GM23338 (cell line): ENCODE data around the gene ZEB2. TPM values are rescaled to one million over a fixed set of nuclear protein-coding genes. Genes with fewer than 3 reads are reported as not detected.

Experiments used
- ATAC-seq: fragments of 200-7000 bp; cut with Tn5 transposase; 3 replicates; pipeline ENCODE4 v1.9.1; 2020
- DNase-seq: peaks from one replicate; pipeline ENCODE4 v3.0.0-alpha.2; 2015; ENCODE audit warnings: low spot score
- H2AFZ ChIP-seq: fragments of 200-600 bp; sonication (generic); 2 replicates; pipeline ENCODE4 v1.8.0; 2016; ENCODE audit warnings: antibody characterized with exemption, mild to moderate bottlenecking, moderate library complexity
- H3F3A ChIP-seq: fragments of 200-600 bp; sonication (generic); replicated peaks from 2 replicates; pipeline ENCODE4 v1.8.0; 2017; ENCODE audit warnings: antibody characterized with exemption, mixed run types, low read depth
- H3K27ac ChIP-seq: fragments of 200-600 bp; sonication (generic); 2 replicates; pipeline ENCODE4 v1.6.1; 2016; ENCODE audit warnings: low read depth
- H3K27me3 ChIP-seq: fragments of 200-600 bp; sonication (generic); 2 replicates; pipeline ENCODE4 v1.8.0; 2016; ENCODE audit warnings: mild to moderate bottlenecking, mixed run types, moderate library complexity; ENCODE audit not compliant: insufficient read depth
- H3K36me3 ChIP-seq: fragments of 200-600 bp; sonication (generic); 2 replicates; pipeline ENCODE4 v1.8.0; 2016; ENCODE audit warnings: mild to moderate bottlenecking; ENCODE audit not compliant: insufficient read depth
- H3K4me1 ChIP-seq: fragments of 200-600 bp; sonication (generic); 2 replicates; pipeline ENCODE4 v1.8.0; 2016; ENCODE audit warnings: mild to moderate bottlenecking, moderate library complexity; ENCODE audit not compliant: insufficient read depth
- H3K4me2 ChIP-seq: fragments of 200-600 bp; sonication (generic); 2 replicates; pipeline ENCODE4 v1.7.1; 2017; ENCODE audit warnings: mixed run types
- H3K4me3 ChIP-seq: fragments of 200-600 bp; sonication (generic); 2 replicates; pipeline ENCODE4 v1.6.1; 2016; ENCODE audit warnings: mixed run types
- H3K79me2 ChIP-seq: fragments of 200-600 bp; sonication (generic); replicated peaks from 2 replicates; pipeline ENCODE4 v1.8.0; 2017; ENCODE audit warnings: mild to moderate bottlenecking; ENCODE audit not compliant: insufficient read depth
- H3K9me2 ChIP-seq: fragments of 200-600 bp; sonication (generic); 2 replicates; pipeline ENCODE4 v1.8.0; 2017; ENCODE audit not compliant: insufficient read depth
- H4K20me1 ChIP-seq: fragments of 200-600 bp; sonication (generic); replicated peaks from 2 replicates; pipeline ENCODE4 v1.8.0; 2017; ENCODE audit warnings: mild to moderate bottlenecking; ENCODE audit not compliant: insufficient read depth
- H3K27ac Mint-ChIP-seq: 2 replicates; pipeline ENCODE4 v1.8.0; 2020; ENCODE audit warnings: inconsistent platforms, mild to moderate bottlenecking, moderate library complexity, mixed read lengths
- H3K27me3 Mint-ChIP-seq: 3 replicates; pipeline ENCODE4 v1.8.0; 2022; ENCODE audit warnings: low read depth, mild to moderate bottlenecking, moderate library complexity, mixed read lengths, inconsistent platforms; ENCODE audit not compliant: insufficient read depth, poor library complexity
- H3K36me3 Mint-ChIP-seq: 3 replicates; pipeline ENCODE4 v1.8.0; 2021; ENCODE audit warnings: low read depth, mild to moderate bottlenecking, inconsistent platforms, moderate library complexity, mixed read lengths
- H3K4me1 Mint-ChIP-seq: 3 replicates; pipeline ENCODE4 v1.8.0; 2020; ENCODE audit warnings: mild to moderate bottlenecking, inconsistent platforms, mixed read lengths
- H3K4me3 Mint-ChIP-seq: 3 replicates; pipeline ENCODE4 v1.8.0; 2021; ENCODE audit warnings: moderate library complexity, mild to moderate bottlenecking, inconsistent platforms, mixed read lengths
- H3K9me3 Mint-ChIP-seq: 3 replicates; pipeline ENCODE4 v1.8.0; 2020; ENCODE audit warnings: moderate library complexity, mild to moderate bottlenecking, inconsistent platforms, mixed read lengths
- CREB1 ChIP-seq: fragments of 250-450 bp; sonication (Bioruptor Pico); IDR thresholded peaks from 2 replicates; pipeline ENCODE4 v1.5.0; 2020; ENCODE audit warnings: low read depth, mild to moderate bottlenecking, moderate library complexity
- CTCF ChIP-seq, 2 experiments: fragments of 200-600 bp in 1 of 2; sonication (generic) in 1 of 2; conservative IDR thresholded peaks; 2 replicates each; pipeline versions ENCODE4 v1.5.1 to v1.6.1; 2016 to 2017; ENCODE audit warnings: antibody characterized with exemption in 2 of 2, low read depth in 2 of 2, mild to moderate bottlenecking in 2 of 2, moderate library complexity in 1 of 2
- ETS1 ChIP-seq: IDR thresholded peaks from 2 replicates; pipeline ENCODE4 v1.6.1; 2016; ENCODE audit warnings: antibody characterized with exemption
- EZH2 ChIP-seq: fragments of 200-600 bp; sonication (generic); IDR thresholded peaks from one replicate; pipeline ENCODE4 v1.8.0; 2017; ENCODE audit warnings: antibody characterized with exemption, mild to moderate bottlenecking, low read depth; ENCODE audit not compliant: unreplicated experiment
- EZH2phosphoT487 ChIP-seq: fragments of 200-600 bp; sonication (generic); IDR thresholded peaks from one replicate; pipeline ENCODE4 v1.8.1; 2018; ENCODE audit warnings: antibody characterized with exemption; ENCODE audit not compliant: unreplicated experiment
- JUNB ChIP-seq: IDR thresholded peaks from one replicate; pipeline ENCODE4 v1.6.1; 2016; ENCODE audit warnings: antibody characterized with exemption; ENCODE audit not compliant: unreplicated experiment
- NANOG ChIP-seq: IDR thresholded peaks from 2 replicates; pipeline ENCODE4 v1.6.1; 2016; ENCODE audit warnings: antibody characterized with exemption, borderline replicate concordance
- POLR2AphosphoS5 ChIP-seq: IDR thresholded peaks from 2 replicates; pipeline ENCODE4 v1.6.1; 2016; ENCODE audit warnings: antibody characterized with exemption, low read depth
- REST ChIP-seq: IDR thresholded peaks from one replicate; pipeline ENCODE4 v1.6.1; 2018; ENCODE audit warnings: antibody characterized with exemption; ENCODE audit not compliant: unreplicated experiment
- STAT1 ChIP-seq: IDR thresholded peaks from one replicate; pipeline ENCODE4 v1.6.1; 2016; ENCODE audit warnings: antibody characterized with exemption; ENCODE audit not compliant: unreplicated experiment
- ZNF114 ChIP-seq: fragments of 250-450 bp; sonication (Bioruptor Pico); IDR thresholded peaks from 2 replicates; pipeline ENCODE4 v1.5.0; 2020; ENCODE audit warnings: mild to moderate bottlenecking, moderate library complexity
- ZNF331 ChIP-seq: fragments of 250-450 bp; sonication (Bioruptor Pico); IDR thresholded peaks from 2 replicates; pipeline ENCODE4 v1.5.0; 2020; ENCODE audit warnings: low read depth, mild to moderate bottlenecking, moderate library complexity
- ZNF462 ChIP-seq: fragments of 250-450 bp; sonication (Bioruptor Pico); IDR thresholded peaks from 2 replicates; pipeline ENCODE4 v1.5.0; 2020; ENCODE audit warnings: mild to moderate bottlenecking, moderate library complexity
- polyA plus RNA-seq: library from polyadenylated mRNA; unstranded; fragments of >200 nt; fragmentation: Nextera tagmentation; extraction: Ambion mirVana; gene quantifications from 2 replicates; pipeline ENCODE4 v1.2.1, GENCODE V29; 2016
- total RNA-seq: library from RNA; depleted of rRNA; stranded (reverse); fragments of >200 nt; shearing (Covaris generic); gene quantifications from 2 replicates; pipeline ENCODE4 v1.2.3, GENCODE V29; 2014

ZEB2 gene
- total and polyA plus RNA-seq, 2 experiments from 2014 or later, result 0.45 TPM; not detected in 1

GRCh38 chr2:144405982-144406788, 113.7 kb downstream of the ZEB2 start:
- no peaks in the 10 kb centered on the region for H3K27me3 ChIP-seq
- Mint-ChIP-seq H3K4me3 (no peak overlapping the region), H3K27me3 (no peaks in the 10 kb centered on the region), H3K27ac (no peak overlapping the region), H3K36me3 (no peaks in the 10 kb centered on the region), H3K4me1 (peaks cover 27% of the 10 kb centered on the region), H3K9me3 (no peaks in the 10 kb centered on the region)
- TF ChIP-seq STAT1 (no peak), POLR2AphosphoS5 (no peak), CREB1 (CRISPR knock-in tag) (no peak), ZNF114 (CRISPR knock-in tag) (no peak), EZH2 (no peak), CTCF (conservative IDR thresholded peaks at IDR 0.05; ENCODE audit: low read depth in 2 of 2) (no peak), ZNF462 (no peak), ZNF331 (CRISPR knock-in tag) (no peak), ETS1 (no peak), REST (no peak), NANOG (no peak), EZH2phosphoT487 (no peak), JUNB (no peak)
- H3K79me2 ChIP-seq, result no peaks in the 10 kb centered on the region
- H3K9me2 ChIP-seq, result peaks cover 3% of the 10 kb centered on the region; the same call in 1 of the 2 replicates
- no peak for ATAC-seq
- no peak overlapping the region for H2AFZ ChIP-seq
- H3F3A ChIP-seq, result no peaks in the 10 kb centered on the region
- H3K4me3 ChIP-seq, result no peak overlapping the region
- H3K36me3 ChIP-seq, result no peaks in the 10 kb centered on the region
- no peaks in the 10 kb centered on the region for H4K20me1 ChIP-seq
- DNase-seq, result no peak
- H3K4me1 ChIP-seq, result peaks cover 18% of the 10 kb centered on the region
- H3K4me2 ChIP-seq, result no peak overlapping the region
- no peak overlapping the region for H3K27ac ChIP-seq
